SK-N-SH treated with all-trans-retinoic acid at 6 μM for 48 hours (cell line): ENCODE results near the gene AZIN2.

Experiments used
- TCF4 ChIP-seq: fragments of 250-450 bp; sonication (Bioruptor Pico); IDR thresholded peaks from 2 replicates; pipeline ENCODE4 v1.8.0; 2021; ENCODE audit warnings: mild to moderate bottlenecking, moderate library complexity, borderline replicate concordance
- TOX ChIP-seq: fragments of 250-450 bp; sonication (Bioruptor Pico); IDR thresholded peaks from 2 replicates; pipeline ENCODE4 v1.8.0; 2021; ENCODE audit warnings: mild to moderate bottlenecking, moderate library complexity, borderline replicate concordance
- ZFP30 ChIP-seq: fragments of 450-650 bp; formaldehyde crosslinking; IDR thresholded peaks from 2 replicates; pipeline ENCODE4 v1.5.0; 2022; ENCODE audit warnings: mild to moderate bottlenecking, moderate library complexity
- TF ChIP-seq, protein P1 (sequence below): fragments of 250-450 bp; sonication (Bioruptor Pico); IDR thresholded peaks from 2 replicates; pipeline ENCODE4 v1.5.1; 2021; ENCODE audit warnings: mild to moderate bottlenecking, moderate library complexity
- TF ChIP-seq, protein P2 (sequence below): fragments of 250-450 bp; sonication (Bioruptor Pico); IDR thresholded peaks from 2 replicates; pipeline ENCODE4 v1.5.1; 2020; ENCODE audit warnings: low read depth, mild to moderate bottlenecking, moderate library complexity

DNA sequence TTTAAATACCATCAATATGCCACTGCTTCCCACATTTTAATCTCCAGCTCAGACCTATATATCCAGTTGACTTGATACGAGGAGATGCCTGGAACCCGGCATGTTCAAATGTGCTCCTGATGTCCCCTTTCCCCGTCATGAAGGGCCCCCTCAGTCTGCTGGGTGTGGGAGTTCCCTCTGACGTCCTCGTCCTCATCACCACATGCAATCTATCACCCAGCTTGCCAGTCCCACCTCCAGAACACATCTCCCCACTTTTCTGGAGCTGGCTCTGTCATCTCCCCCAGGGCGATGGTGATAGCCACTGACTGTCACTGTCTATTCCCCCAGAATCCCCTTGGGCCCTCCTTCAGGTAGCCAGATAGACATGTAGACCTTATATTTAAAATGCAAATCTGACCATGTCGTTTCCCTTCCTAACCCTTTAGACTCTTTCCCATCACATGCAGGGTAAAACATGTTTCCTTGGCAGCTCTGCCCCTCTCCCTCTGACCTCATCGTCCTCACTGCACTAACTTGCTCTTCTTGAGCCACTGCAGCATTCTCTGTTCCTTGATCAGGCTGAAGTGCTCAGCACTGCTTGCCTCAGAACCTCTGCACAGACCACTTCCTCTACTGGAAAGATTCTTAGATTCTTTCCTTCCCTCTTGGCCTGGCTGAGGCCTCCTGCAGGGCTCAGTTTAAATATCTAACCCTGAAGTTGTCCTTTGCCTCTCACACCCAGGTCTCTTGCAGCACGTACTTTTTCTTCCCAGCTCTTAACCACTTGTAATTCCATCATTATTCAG lies 7.4 kb downstream of the AZIN2 start:
- TF ChIP-seq, protein P1, sequence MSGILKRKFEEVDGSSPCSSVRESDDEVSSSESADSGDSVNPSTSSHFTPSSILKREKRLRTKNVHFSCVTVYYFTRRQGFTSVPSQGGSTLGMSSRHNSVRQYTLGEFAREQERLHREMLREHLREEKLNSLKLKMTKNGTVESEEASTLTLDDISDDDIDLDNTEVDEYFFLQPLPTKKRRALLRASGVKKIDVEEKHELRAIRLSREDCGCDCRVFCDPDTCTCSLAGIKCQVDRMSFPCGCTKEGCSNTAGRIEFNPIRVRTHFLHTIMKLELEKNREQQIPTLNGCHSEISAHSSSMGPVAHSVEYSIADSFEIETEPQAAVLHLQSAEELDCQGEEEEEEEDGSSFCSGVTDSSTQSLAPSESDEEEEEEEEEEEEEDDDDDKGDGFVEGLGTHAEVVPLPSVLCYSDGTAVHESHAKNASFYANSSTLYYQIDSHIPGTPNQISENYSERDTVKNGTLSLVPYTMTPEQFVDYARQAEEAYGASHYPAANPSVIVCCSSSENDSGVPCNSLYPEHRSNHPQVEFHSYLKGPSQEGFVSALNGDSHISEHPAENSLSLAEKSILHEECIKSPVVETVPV (CRISPR knock-in tag): no peak
- TF ChIP-seq TOX (CRISPR knock-in tag) (no peak), ZFP30 (CRISPR knock-in tag) (no peak), TCF4 (CRISPR knock-in tag) (no peak)
- TF ChIP-seq, protein P2, sequence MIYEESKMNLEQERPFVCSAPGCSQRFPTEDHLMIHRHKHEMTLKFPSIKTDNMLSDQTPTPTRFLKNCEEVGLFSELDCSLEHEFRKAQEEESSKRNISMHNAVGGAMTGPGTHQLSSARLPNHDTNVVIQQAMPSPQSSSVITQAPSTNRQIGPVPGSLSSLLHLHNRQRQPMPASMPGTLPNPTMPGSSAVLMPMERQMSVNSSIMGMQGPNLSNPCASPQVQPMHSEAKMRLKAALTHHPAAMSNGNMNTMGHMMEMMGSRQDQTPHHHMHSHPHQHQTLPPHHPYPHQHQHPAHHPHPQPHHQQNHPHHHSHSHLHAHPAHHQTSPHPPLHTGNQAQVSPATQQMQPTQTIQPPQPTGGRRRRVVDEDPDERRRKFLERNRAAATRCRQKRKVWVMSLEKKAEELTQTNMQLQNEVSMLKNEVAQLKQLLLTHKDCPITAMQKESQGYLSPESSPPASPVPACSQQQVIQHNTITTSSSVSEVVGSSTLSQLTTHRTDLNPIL: no peak
